Glomerular visceral epithelial cell (primary cell): ENCODE data around the gene CLNK.
"Not testable (repeated sequence)": the region's sequence is repeated elsewhere in the genome, so short reads cannot be mapped to it uniquely, and the experiment has no call there.

Source experiments
- DNase-seq: peaks from one replicate; pipeline ENCODE4 v3.0.0-alpha.2; 2016; ENCODE audit errors: extremely low spot score

The CLNK gene

DNA sequence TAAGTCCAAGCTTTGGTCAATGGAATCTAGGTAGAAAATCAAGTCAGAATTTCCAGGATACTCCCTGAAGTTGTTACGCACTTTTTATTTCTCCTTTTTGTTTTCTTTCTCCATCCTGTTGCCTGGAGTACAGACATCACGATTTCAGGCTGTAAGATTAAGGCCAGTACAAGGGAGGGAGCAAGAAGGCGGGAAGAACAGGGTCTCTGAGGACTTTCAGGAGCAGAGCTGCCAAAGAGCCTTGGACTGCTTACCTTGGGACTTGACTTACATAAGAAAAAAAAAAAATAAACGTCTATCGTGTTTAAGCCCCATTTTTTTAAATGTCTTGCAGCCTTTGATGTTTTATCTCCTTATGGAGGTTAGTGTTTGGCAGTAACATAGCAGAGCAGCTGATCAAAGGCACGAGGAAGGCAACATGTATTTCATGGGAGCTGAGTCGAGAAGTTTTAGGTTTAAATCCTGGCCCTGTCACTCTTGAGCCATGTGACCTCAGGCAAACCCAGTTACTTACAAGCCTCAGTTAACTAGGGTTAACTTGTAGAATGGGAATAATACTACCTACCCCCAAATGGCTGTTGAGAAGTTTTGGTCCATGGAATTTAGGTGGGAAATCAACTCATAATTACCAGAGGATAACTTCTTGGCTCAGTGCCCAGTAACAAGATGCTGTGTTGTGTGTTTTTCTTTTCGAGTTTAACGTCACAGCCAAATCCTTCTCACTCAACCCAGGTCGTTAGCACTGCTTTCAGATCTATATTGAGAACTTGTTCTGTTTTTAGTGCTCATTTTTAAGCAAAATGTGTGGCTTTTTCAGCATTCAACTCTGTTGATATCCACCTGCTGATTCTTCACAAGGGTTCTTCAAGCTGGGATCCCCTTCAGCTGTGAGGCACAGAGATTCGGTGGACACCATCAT lies 106.8 kb downstream of the CLNK start:
- no peak for DNase-seq

DNA sequence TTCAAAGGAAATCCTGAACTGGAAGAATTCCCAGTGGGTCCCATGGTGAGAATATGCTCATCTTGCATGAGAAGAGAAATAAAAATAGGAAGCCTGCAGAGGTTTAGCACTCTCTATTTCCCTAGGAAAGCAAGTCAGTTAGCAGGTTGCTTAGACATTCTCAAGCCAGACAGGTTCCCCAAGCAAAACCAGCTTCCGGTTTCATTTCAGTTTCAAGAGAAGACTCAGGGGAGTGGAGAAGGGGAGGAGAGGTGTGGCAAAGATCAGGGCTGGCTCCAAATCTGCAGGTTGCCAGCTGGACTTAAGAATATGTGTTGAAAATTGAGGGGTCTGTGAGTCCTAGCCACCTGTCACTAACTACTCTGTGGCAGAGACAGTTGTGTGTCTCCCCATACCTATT lies 107.5 kb downstream of the CLNK start:
- no peak for DNase-seq

- no peak for DNase-seq
Observed at GRCh38 chr4:10576236-10576635, 108.3 kb downstream of the CLNK start.

DNA sequence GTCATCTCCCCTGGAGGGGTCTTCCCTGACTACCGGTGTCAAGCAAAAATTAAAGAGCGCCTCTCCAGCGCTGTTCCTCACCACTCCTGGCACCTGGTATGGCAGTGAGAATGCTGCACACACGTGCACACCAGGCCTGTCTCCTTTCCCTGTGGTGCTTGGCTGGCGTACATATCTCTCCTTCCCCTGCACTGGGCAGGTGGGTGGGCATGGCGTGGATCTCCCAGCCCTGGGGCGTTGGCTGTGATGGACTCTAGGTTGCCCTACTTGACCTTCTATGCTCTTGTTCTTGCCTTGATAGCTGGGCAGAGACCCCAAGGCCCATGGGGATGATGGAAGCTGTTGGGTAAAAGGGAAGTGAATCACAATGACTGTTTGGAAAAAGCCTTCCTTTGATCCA lies 109.2 kb downstream of the CLNK start:
- no peak for DNase-seq

DNA sequence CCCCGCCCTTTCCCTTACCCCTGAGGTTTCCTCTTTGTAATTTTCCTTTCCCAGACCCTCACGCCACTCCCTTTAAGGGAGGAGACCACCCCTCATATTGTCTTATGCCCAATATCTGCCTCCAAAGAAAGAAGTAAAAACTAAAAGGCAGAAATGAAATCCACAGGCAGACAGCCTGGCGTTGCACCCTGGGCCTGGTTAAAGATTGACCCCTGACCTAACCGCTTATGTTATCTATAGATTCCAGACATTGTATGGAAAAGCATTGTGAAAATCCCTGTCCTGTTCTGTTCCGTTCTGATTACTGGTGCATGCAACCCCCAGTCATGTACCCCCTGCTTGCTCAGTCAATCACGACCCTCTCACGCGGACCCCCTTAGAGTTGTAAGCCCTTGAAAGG lies 110.0 kb downstream of the CLNK start:
- not testable (repeated sequence) for DNase-seq

- DNase-seq: no peak
Observed at GRCh38 chr4:10571909-10572308, 112.7 kb downstream of the CLNK start.

DNA sequence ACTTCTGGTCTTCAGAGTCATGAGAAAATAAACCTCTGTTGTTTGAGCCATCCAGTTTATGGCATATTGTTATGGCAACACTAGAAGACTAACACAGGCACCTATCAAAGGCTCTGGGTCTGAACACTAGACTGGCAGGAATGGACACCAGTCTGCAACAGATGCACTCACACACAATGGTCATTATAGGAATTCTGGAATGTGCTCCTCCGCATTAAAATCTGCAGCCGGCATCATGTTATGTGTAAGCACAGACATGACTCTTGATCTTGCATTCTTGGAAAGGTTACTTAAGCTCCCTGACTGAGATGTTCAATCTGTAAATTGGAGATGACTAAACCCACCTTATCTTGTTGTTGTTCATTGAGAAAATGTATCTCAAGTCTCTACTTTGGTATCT lies 115.1 kb downstream of the CLNK start:
- DNase-seq: no peak

DNA sequence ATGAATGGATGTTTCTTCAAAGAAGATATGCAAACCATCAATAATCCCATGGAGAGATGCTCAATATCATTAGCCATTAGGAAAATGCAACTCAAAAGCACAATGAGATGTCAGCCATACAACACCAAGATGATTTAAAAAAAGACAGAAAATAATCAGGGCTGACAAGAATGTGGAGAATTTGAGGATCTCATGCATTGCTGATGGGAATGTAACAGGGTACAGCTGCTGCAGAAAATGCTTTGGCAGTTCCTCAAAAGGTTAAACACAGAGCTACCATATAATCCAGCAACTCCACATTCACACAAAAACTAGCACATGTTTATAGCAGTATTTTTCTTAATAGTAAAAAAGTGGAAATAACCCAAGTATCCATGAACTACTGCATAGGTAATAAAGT lies 116.8 kb downstream of the CLNK start:
- DNase-seq: no peak

GRCh38 chr4:10565166-10565780 lies 119.3 kb downstream of the CLNK start:
- no peak for DNase-seq

DNA sequence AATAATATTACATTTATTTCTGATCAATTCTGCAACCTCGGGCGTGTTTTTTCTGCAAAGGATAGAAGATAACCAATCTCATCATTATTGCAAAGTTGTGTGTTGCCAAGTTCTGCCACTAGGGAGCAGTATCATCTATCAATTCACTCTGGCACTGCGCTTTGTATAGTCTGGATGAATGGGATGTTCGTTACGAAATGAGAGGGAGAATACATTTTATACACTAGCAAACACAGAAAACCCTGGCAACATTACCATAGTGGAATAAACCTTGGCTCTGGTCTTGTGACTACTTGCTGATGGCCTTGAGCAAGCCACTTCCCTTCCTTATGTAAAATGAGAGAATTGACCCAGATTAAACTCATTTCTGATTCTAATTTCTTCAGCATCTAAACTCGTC lies 129.9 kb downstream of the CLNK start:
- DNase-seq: peak; percentile 56

GRCh38 chr4:10554121-10554520 lies 130.4 kb downstream of the CLNK start:
- no peak for DNase-seq

DNA sequence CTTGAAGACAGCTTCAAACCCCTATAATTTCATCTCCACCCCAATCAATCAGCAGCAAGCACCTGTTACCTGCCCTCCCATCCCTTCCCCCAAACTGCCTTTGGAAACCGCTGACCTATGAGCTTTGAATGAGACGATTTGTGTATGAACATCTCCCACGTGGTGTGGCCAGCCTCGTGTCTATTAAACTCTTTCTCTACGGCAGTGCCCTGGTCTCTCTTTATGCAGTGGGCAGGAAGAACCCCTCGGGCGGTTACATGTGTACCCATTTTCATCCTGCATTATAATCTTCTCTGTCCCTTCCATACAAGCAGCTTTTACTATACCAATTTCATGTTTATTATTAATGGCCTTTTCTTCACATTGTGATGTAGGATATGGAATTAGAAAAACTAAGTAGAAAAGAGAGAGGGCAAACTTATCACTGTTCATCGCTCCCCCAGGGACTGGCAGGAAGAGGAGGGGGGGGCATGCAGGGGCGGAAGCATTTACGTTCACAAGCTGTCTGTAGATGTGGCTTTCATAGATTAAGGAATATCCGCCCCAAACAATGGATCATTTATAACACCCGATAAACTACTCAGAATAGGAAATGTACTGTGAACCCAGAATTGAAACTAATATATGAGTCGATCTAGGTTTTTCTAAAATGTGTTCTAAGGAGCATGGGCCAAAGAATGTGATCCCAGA lies 131.8 kb downstream of the CLNK start:
- DNase-seq: no peak

DNA sequence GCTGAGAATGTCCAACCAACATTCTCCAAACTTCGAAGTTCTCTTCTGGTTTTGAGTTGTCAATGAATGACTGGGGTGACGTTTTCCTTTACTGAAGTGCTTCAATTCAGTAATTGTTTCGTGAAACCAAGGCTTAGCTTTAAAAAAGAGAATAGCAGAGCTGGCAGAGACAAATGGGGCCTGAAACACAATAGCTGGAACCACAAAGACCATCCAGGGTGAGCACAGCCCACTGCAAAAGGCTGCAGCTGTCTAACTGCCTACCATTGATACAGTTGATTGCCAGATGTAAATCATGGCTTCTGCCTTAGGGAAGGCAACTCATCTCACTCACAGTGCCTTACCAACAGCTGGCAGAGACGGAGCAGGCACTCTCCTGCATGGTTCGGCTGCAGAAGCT lies 148.7 kb downstream of the CLNK start:
- DNase-seq: no peak

GRCh38 chr4:10534820-10535219 lies 149.7 kb downstream of the CLNK start:
- DNase-seq: no peak

DNA sequence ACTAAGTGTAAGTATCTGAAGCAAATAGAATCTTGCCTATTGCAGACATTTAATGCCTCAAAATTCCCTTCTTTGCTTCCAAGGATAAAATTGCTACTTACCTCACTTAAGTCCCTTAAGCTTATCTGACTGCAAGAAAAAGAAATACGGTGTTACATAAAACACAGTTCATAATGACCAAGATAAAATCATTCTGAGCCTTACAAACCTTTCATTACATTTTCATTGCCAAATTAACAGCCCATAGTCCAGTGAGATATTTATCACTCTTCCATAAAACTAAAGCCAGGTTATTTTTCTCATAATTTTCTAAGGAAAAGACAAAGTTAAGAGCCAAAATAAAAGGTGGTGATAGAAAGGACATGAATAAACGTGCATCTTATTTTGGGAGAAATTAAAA lies 152.4 kb downstream of the CLNK start:
- no peak for DNase-seq

GRCh38 chr4:10530137-10530786 lies 154.3 kb downstream of the CLNK start:
- DNase-seq: no peak

DNA sequence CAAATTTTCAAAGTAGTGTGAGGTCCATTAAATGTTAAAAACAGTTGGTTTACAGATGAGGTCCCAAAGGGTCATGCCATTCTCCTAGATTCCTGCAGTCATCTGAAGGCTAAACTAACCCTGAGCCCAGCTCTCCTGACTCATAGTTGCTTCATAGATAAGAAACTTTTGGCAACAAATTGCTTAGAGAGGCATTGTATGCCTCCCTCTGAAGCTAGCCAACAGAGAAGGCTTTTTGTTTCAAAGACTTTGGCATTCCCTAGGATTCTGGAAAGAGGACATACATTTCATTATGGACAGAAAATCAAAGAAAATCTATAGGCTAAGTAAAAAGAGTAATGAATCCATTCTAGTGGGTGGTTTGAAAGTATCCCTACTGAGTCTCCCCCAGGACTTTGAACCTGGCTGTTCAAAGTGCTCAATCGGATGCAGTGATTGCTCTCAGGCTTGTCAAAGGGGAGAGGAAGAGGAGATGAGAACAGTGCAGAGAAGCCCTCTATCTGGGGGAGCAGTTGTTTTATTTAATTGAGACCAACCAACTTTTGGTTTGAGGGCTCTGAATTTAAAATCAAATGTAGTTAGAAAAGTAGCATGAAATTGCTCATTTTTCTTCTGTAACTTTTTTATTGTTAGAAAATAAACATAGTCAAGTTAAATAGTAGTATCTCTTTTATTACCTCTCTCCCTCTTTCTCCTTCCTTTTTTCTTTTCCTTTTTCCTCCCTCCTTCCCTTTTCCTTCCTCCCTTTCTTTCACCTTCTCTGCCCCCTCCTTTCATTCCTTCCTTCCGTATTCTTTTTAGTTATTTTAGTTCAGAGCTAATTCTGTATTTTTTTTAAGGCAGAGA lies 155.1 kb downstream of the CLNK start:
- DNase-seq: no peak

GRCh38 chr4:10527438-10527837 lies 157.1 kb downstream of the CLNK start:
- no peak for DNase-seq

DNA sequence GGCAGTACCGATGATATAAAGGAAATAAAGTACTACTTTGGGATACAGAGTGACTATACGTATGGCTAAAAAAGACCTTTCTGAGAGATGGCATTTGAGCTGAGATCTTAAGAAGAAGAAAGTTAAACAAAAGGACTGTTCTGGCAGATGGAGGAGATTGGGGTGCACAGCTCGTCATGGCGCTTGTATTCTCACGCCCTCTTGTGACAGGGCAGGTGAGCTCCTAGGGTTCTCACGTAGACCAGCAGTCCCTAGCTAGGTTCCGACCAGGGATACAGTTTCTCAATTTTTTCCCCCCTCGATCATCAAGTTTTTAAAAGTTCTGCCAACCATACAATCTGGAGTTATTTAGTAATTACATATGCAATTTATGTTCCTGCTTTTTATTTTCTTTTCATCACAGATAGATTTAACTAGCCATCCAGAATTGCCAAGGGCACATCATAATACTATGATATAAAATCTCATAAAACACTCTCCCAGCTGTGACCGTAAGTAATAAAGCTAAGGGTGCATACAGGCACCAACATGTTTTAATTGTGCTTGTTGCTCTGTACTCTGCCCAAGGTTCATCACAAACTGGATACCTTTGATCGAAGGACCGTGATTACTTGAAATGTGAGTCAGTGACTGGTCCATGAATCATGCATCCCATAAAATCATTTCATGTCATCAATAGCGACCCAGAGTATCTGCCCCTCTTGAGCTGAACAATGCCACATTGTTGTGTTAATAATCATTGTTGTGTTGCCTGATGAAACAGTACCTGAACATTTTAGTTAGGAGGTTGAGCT lies 157.9 kb downstream of the CLNK start:
- no peak for DNase-seq

GRCh38 chr4:10524196-10524833 lies 160.3 kb downstream of the CLNK start:
- no peak for DNase-seq
